ENCODE results near the gene TNXB.

The TNXB gene

GRCh38 chr6:32137454-32137853 is 28.3 kb upstream of the TNXB start:
- DNase-seq, result no peak

GRCh38 chr6:32133786-32134185 is 24.6 kb upstream of the TNXB start:
- no peak for DNase-seq

GRCh38 chr6:32132110-32132509 is 23.0 kb upstream of the TNXB start:
- no peak for DNase-seq

GRCh38 chr6:32131439-32131948 is 22.4 kb upstream of the TNXB start:
- DNase-seq, result no peak

- DNase-seq, result no peak
Measured at GRCh38 chr6:32129297-32130088, 20.4 kb upstream of the TNXB start.

- no peak for DNase-seq
Measured at GRCh38 chr6:32128751-32129296, 19.7 kb upstream of the TNXB start.

GRCh38 chr6:32127717-32128592 is 18.8 kb upstream of the TNXB start, which contains the start of gene ATF6B:
Gene ATF6B, minus strand, starts transcription at chr6:32128246. Its CDS starts 39 bp downstream, at chr6:32128207.
- peak; percentile 94 for DNase-seq

GRCh38 chr6:32127409-32127716 is 18.2 kb upstream of the TNXB start:
- DNase-seq, result no peak

GRCh38 chr6:32126880-32127279 is 17.7 kb upstream of the TNXB start:
- no peak for DNase-seq

GRCh38 chr6:32123681-32124080 is 14.5 kb upstream of the TNXB start:
- no peak for DNase-seq

GRCh38 chr6:32120573-32121059 is 11.5 kb upstream of the TNXB start:
- no peak for DNase-seq

GRCh38 chr6:32118782-32119628 is 9.9 kb upstream of the TNXB start:
- peak; percentile 68 for DNase-seq

- DNase-seq, result no peak
Measured at GRCh38 chr6:32117461-32117860, 8.3 kb upstream of the TNXB start.

- DNase-seq, result no peak
Measured at GRCh38 chr6:32116674-32117073, 7.5 kb upstream of the TNXB start.

GRCh38 chr6:32115623-32116022 is 6.5 kb upstream of the TNXB start:
- no peak for DNase-seq

GRCh38 chr6:32114796-32115195 is 5.7 kb upstream of the TNXB start:
- no peak for DNase-seq

- DNase-seq, result no peak
Measured at GRCh38 chr6:32113386-32114352, 4.5 kb upstream of the TNXB start.

- DNase-seq, result no peak
Measured at GRCh38 chr6:32112431-32112980, 3.4 kb upstream of the TNXB start.

GRCh38 chr6:32111424-32112066 is 2.4 kb upstream of the TNXB start:
- no peak for DNase-seq

- no peak for DNase-seq
Measured at GRCh38 chr6:32110632-32111031, 1.5 kb upstream of the TNXB start.

Data from stimulated activated CD4-positive, alpha-beta T cell treated with anti-CD3 and anti-CD28 coated beads, Interleukin-12 subunit alpha, Interleukin-12 subunit beta, amount 100 ng/mL, for 4 hours (primary cell).